SK-N-SH (cell line): ENCODE measurements around the gene PIGN. TPM values are rescaled to one million over a fixed set of nuclear protein-coding genes. Genes with fewer than 3 reads are reported as not detected.

Experiments
- CTCF ChIA-PET: fragments of 300-600, 350-600 bp; formaldehyde crosslinking; extraction: SDS; loops from one replicate; lab custom pipeline; 2021; lab: Yijun Ruan, JAX
- POLR2A ChIA-PET: fragments of 350-600 bp; sonication (Branson Sonifier 250); formaldehyde crosslinking; extraction: SDS; loops from one replicate; lab custom pipeline; 2020; ENCODE audit warnings: antibody characterized with exemption, inconsistent platforms; lab: Yijun Ruan, JAX
- DNase-seq: peaks from one replicate; pipeline ENCODE4 v3.0.0; 2012
- H2AFZ ChIP-seq: fragments of 200-600 bp; sonication (generic); 2 replicates; pipeline ENCODE4 v1.8.1; 2016; ENCODE audit warnings: antibody characterized with exemption, mild to moderate bottlenecking, low read depth
- H3F3A ChIP-seq: fragments of 200-600 bp; sonication (generic); replicated peaks from 2 replicates; pipeline ENCODE3; 2016; ENCODE audit warnings: antibody characterized with exemption, mild to moderate bottlenecking; ENCODE audit not compliant: insufficient read depth
- H3K27ac ChIP-seq, 2 experiments: fragments of 200-500 bp in 1 of 2; fragments of 200-600 bp in 1 of 2; sonication (Bioruptor generic) in 1 of 2; sonication (generic), shearing (Covaris generic) in 1 of 2; 2 replicates each; pipeline versions ENCODE4 v1.5.1 to v1.6.1; 2014 to 2016; ENCODE audit warnings: low read depth in 2 of 2, inconsistent platforms in 1 of 2, low read length in 1 of 2, mild to moderate bottlenecking in 1 of 2, mixed read lengths in 1 of 2
- H3K27me3 ChIP-seq: fragments of 200-600 bp; sonication (generic), shearing (Covaris generic); 2 replicates; pipeline ENCODE4 v1.6.1; 2016; ENCODE audit warnings: mixed run types; ENCODE audit not compliant: insufficient read depth
- H3K36me3 ChIP-seq, 2 experiments: fragments of 200-500 bp in 1 of 2; fragments of 200-600 bp in 1 of 2; sonication (Bioruptor generic) in 1 of 2; sonication (generic) in 1 of 2; replicated peaks in 1 of 2; 2 replicates each; pipeline versions ENCODE3 to v1.5.1; 2014 to 2016; ENCODE audit warnings: low read length in 1 of 2, mild to moderate bottlenecking in 1 of 2; ENCODE audit not compliant: insufficient read depth in 2 of 2, control insufficient read depth in 1 of 2
- H3K4me1 ChIP-seq, 2 experiments: fragments of 200-500 bp in 1 of 2; fragments of 200-600 bp in 1 of 2; sonication (Bioruptor generic) in 1 of 2; sonication (generic), shearing (Covaris generic) in 1 of 2; 2 replicates each; pipeline versions ENCODE4 v1.5.1 to v1.6.1; 2014 to 2016; ENCODE audit warnings: low read depth in 1 of 2, low read length in 1 of 2, mixed run types in 1 of 2; ENCODE audit not compliant: insufficient read depth in 2 of 2, control insufficient read depth in 1 of 2
- H3K4me2 ChIP-seq: fragments of 200-600 bp; sonication (generic), shearing (Covaris generic); 2 replicates; pipeline ENCODE4 v1.6.1; 2017; ENCODE audit warnings: mixed run types
- H3K4me3 ChIP-seq, 2 experiments: fragments of 200-500 bp in 1 of 2; fragments of 200-600 bp in 1 of 2; sonication (Bioruptor generic) in 1 of 2; sonication (generic), shearing (Covaris generic) in 1 of 2; 2 replicates each; pipeline versions ENCODE4 v1.5.1 to v1.8.1; 2014 to 2016; ENCODE audit warnings: low read depth in 2 of 2, inconsistent platforms in 1 of 2, low read length in 1 of 2, mild to moderate bottlenecking in 1 of 2, mixed read lengths in 1 of 2, moderate library complexity in 1 of 2
- H3K79me2 ChIP-seq: fragments of 200-600 bp; sonication (generic); 2 replicates; pipeline ENCODE4 v1.8.1; 2017; ENCODE audit warnings: mild to moderate bottlenecking; ENCODE audit not compliant: insufficient read depth
- H3K9ac ChIP-seq: fragments of 200-600 bp; sonication (generic); 2 replicates; pipeline ENCODE4 v1.6.1; 2017; ENCODE audit warnings: mixed run types
- H3K9me2 ChIP-seq: fragments of 200-600 bp; sonication (generic); 2 replicates; pipeline ENCODE4 v1.6.1; 2017; ENCODE audit warnings: mixed run types
- H3K9me3 ChIP-seq: fragments of 200-600 bp; sonication (generic); 2 replicates; pipeline ENCODE4 v1.6.1; 2017; ENCODE audit warnings: mixed run types, mild to moderate bottlenecking, moderate library complexity
- H4K20me1 ChIP-seq: fragments of 200-600 bp; sonication (generic); 2 replicates; pipeline ENCODE4 v1.6.1; 2017; ENCODE audit warnings: mild to moderate bottlenecking, mixed run types; ENCODE audit not compliant: insufficient read depth
- CHD2 ChIP-seq: fragments of 150-350 bp; IDR thresholded peaks from 2 replicates; pipeline ENCODE4 v1.6.1; 2018; ENCODE audit warnings: low read length; ENCODE audit not compliant: partially characterized antibody
- CTCF ChIP-seq: fragments of 200-600 bp; sonication (generic); IDR thresholded peaks from 2 replicates; pipeline ENCODE4 v1.6.1; 2017; ENCODE audit warnings: antibody characterized with exemption, mild to moderate bottlenecking, moderate library complexity
- ELF1 ChIP-seq: IDR thresholded peaks from 2 replicates; pipeline ENCODE4 v1.4.0; 2012
- EZH2phosphoT487 ChIP-seq: fragments of 200-600 bp; sonication (generic); IDR thresholded peaks from 2 replicates; pipeline ENCODE4 v1.6.1; 2017; ENCODE audit warnings: low read depth, mixed run types, mild to moderate bottlenecking, antibody characterized with exemption, moderate library complexity, borderline replicate concordance
- FOSL2 ChIP-seq: IDR thresholded peaks from 2 replicates; pipeline ENCODE4 v1.4.0; 2012; ENCODE audit warnings: low read depth, mild to moderate bottlenecking, moderate library complexity, borderline replicate concordance
- FOXM1 ChIP-seq: IDR thresholded peaks from 2 replicates; pipeline ENCODE4 v1.4.0; 2012; ENCODE audit warnings: low read depth, mild to moderate bottlenecking
- GATA2 ChIP-seq: sonication (generic); formaldehyde crosslinking; IDR thresholded peaks from 2 replicates; pipeline ENCODE4 v1.5.0; 2020; ENCODE audit warnings: mild to moderate bottlenecking, missing genetic modification reagents
- JUND ChIP-seq: IDR thresholded peaks from 2 replicates; pipeline ENCODE4 v1.4.0; 2012
- MAX ChIP-seq: IDR thresholded peaks from 2 replicates; pipeline ENCODE4 v1.4.0; 2012; ENCODE audit warnings: low read depth
- MEF2A ChIP-seq: IDR thresholded peaks from 2 replicates; pipeline ENCODE4 v1.4.0; 2012; ENCODE audit warnings: low read depth, borderline replicate concordance
- MXI1 ChIP-seq: IDR thresholded peaks from 2 replicates; pipeline ENCODE4 v1.6.1; 2012; ENCODE audit warnings: mild to moderate bottlenecking, low read depth, low read length, improper control_type of control experiment
- NFIC ChIP-seq: IDR thresholded peaks from 2 replicates; pipeline ENCODE4 v1.4.0; 2012; ENCODE audit warnings: borderline replicate concordance
- NRF1 ChIP-seq: IDR thresholded peaks from 2 replicates; pipeline ENCODE4 v1.6.1; 2012; ENCODE audit warnings: low read depth, mild to moderate bottlenecking, low read length
- PBX3 ChIP-seq: IDR thresholded peaks from 2 replicates; pipeline ENCODE4; 2012
- POLR2AphosphoS5 ChIP-seq: IDR thresholded peaks from 2 replicates; pipeline ENCODE4 v1.6.1; 2012; ENCODE audit warnings: low read depth, low read length
- RAD21 ChIP-seq: IDR thresholded peaks from 2 replicates; pipeline ENCODE4 v1.6.1; 2012; ENCODE audit warnings: mild to moderate bottlenecking, low read length
- RCOR1 ChIP-seq: fragments of 150-350 bp; IDR thresholded peaks from 2 replicates; pipeline ENCODE4 v1.6.1; 2017; ENCODE audit warnings: antibody characterized with exemption, low read length
- REST ChIP-seq: IDR thresholded peaks from 2 replicates; pipeline ENCODE4 v1.6.1; 2012; ENCODE audit warnings: mild to moderate bottlenecking, low read depth, low read length, moderate library complexity
- RXRA ChIP-seq: IDR thresholded peaks from 2 replicates; pipeline ENCODE4 v1.4.0; 2012; ENCODE audit warnings: low read depth, mild to moderate bottlenecking, borderline replicate concordance
- SIN3A ChIP-seq: IDR thresholded peaks from 2 replicates; pipeline ENCODE4 v1.6.1; 2012; ENCODE audit warnings: low read depth, mild to moderate bottlenecking, low read length, moderate library complexity, borderline replicate concordance
- SMC3 ChIP-seq: IDR thresholded peaks from 2 replicates; pipeline ENCODE4 v1.6.1; 2012; ENCODE audit warnings: low read depth, low read length, improper control_type of control experiment
- TEAD4 ChIP-seq: IDR thresholded peaks from 2 replicates; pipeline ENCODE4 v1.4.0; 2012; ENCODE audit warnings: mild to moderate bottlenecking, borderline replicate concordance; ENCODE audit not compliant: insufficient read depth
- YY1 ChIP-seq: IDR thresholded peaks from 2 replicates; pipeline ENCODE4 v1.4.0; 2012; ENCODE audit warnings: low read depth, mild to moderate bottlenecking
- WGBS: methylation state at CpG from one replicate; pipeline ENCODE4 v1.1.6; 2017; ENCODE audit warnings: low lambda C conversion rate; 5-methylcytosine and 5-hydroxymethylcytosine counted together
- polyA plus RNA-seq, 3 experiments: library from polyadenylated mRNA; depleted of rRNA; stranded (reverse); fragments of >200 nt; gene quantifications; 2 replicates each; pipeline ENCODE4 v1.2.3, GENCODE V29; 2012
- TF ChIP-seq, protein P1 (sequence below): fragments of 150-350 bp; IDR thresholded peaks from 2 replicates; pipeline ENCODE4 v1.6.1; 2016; ENCODE audit warnings: mild to moderate bottlenecking, low read depth, low read length
- TF ChIP-seq, protein P2 (sequence below): IDR thresholded peaks from 2 replicates; pipeline ENCODE4 v1.4.0; 2012; ENCODE audit warnings: low read depth, borderline replicate concordance

Gene PIGN
- polyA plus RNA-seq, 1 of the 3 experiments (the other 2 are of a cell fraction), result 6.1 TPM

GRCh38 chr18:62128157-62128556, 58.7 kb downstream of the PIGN start:
- Histone ChIP-seq H3K4me3 (no peak overlapping the region), H3K4me2 (no peak overlapping the region; the same call in 1 of the 2 replicates), H3K27ac (peak overlapping the region; percentile 40 to 47; a peak in 2 of 4 replicates), H2AFZ (no peak overlapping the region), H3F3A (peaks cover 3% of the 10 kb centered on the region), H3K27me3 (no peaks in the 10 kb centered on the region), H3K79me2 (no peaks in the 10 kb centered on the region), H4K20me1 (no peaks in the 10 kb centered on the region), H3K36me3 (no peaks in the 10 kb centered on the region), H3K9ac (no peak overlapping the region), H3K9me2 (no peaks in the 10 kb centered on the region), H3K4me1 (peaks cover 0 to 4% of the 10 kb centered on the region in 2 experiments; a peak in 2 of 4 replicates), H3K9me3 (no peaks in the 10 kb centered on the region)
- no peak for DNase-seq
- POLR2A ChIA-PET, result no interaction called here
- CTCF ChIA-PET, result interaction anchor here (1.8 to 3.8 kb wide), 2 partner anchors 549 to 576 kb away, joined by 7 to 87 read pairs; no protein-coding TSS in a partner anchor
- 20% methylated on average over 1 of the region's 1 CpG for WGBS
- TF ChIP-seq ELF1 (no peak), FOSL2 (0 out of 2 replicates have a peak, but pooled peaks have one; percentile 2), CTCF (no peak), GATA2 (CRISPR knock-in tag) (no peak), SMC3 (no peak), EZH2phosphoT487 (no peak), NRF1 (no peak), RAD21 (no peak), JUND (peak; percentile 64), FOXM1 (0 out of 2 replicates have a peak, but pooled peaks have one; percentile 32), MEF2A (0 out of 2 replicates have a peak, but pooled peaks have one; percentile 37), NFIC (peak; percentile 94), YY1 (no peak), MAX (no peak), RCOR1 (no peak), POLR2AphosphoS5 (peak; percentile 15; the same call in 1 of the 2 replicates), MXI1 (no peak), REST (no peak), RXRA (no peak), PBX3 (peak; percentile 69), TEAD4 (peak; percentile 47; the same call in 1 of the 2 replicates), SIN3A (no peak), CHD2 (no peak)
- TF ChIP-seq, protein P1, sequence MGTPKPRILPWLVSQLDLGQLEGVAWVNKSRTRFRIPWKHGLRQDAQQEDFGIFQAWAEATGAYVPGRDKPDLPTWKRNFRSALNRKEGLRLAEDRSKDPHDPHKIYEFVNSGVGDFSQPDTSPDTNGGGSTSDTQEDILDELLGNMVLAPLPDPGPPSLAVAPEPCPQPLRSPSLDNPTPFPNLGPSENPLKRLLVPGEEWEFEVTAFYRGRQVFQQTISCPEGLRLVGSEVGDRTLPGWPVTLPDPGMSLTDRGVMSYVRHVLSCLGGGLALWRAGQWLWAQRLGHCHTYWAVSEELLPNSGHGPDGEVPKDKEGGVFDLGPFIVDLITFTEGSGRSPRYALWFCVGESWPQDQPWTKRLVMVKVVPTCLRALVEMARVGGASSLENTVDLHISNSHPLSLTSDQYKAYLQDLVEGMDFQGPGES, result no peak
- TF ChIP-seq, protein P2, sequence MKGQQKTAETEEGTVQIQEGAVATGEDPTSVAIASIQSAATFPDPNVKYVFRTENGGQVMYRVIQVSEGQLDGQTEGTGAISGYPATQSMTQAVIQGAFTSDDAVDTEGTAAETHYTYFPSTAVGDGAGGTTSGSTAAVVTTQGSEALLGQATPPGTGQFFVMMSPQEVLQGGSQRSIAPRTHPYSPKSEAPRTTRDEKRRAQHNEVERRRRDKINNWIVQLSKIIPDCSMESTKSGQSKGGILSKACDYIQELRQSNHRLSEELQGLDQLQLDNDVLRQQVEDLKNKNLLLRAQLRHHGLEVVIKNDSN, result no peak
